Trophoblast cell (in vitro differentiated cells and primary cell): Measurements from ENCODE around the gene GNL1.
A peak's percentile ranks its signal among the peaks of the same experiment; 100 is the strongest.

Experiments used
- DNase-seq, 2 donors: peaks; one replicate each; pipeline ENCODE4 v3.0.0-alpha.2; 2016
- H2AFZ ChIP-seq: 2 replicates; pipeline ENCODE4 v1.6.1; 2013; ENCODE audit warnings: low read length, moderate library complexity, mild to moderate bottlenecking; ENCODE audit not compliant: insufficient read depth, poor library complexity
- H2AK5ac ChIP-seq: 2 replicates; pipeline ENCODE4 v1.6.1; 2013; ENCODE audit warnings: mild to moderate bottlenecking, low read length
- H2BK120ac ChIP-seq: 2 replicates; pipeline ENCODE4 v1.6.1; 2013; ENCODE audit warnings: low read length, mild to moderate bottlenecking, moderate library complexity; ENCODE audit not compliant: insufficient read depth, poor library complexity
- H2BK12ac ChIP-seq: 2 replicates; pipeline ENCODE4 v1.6.1; 2013; ENCODE audit warnings: mild to moderate bottlenecking, low read length, moderate library complexity
- H2BK5ac ChIP-seq: 2 replicates; pipeline ENCODE4 v1.6.1; 2013; ENCODE audit warnings: low read length, low read depth, moderate library complexity, mild to moderate bottlenecking; ENCODE audit not compliant: poor library complexity
- H3K14ac ChIP-seq: 2 replicates; pipeline ENCODE4 v1.6.1; 2013; ENCODE audit warnings: mild to moderate bottlenecking, low read length
- H3K18ac ChIP-seq: 2 replicates; pipeline ENCODE4 v1.6.1; 2013; ENCODE audit warnings: mild to moderate bottlenecking, low read length
- H3K23ac ChIP-seq: 2 replicates; pipeline ENCODE4 v1.6.1; 2013; ENCODE audit warnings: low read length
- H3K27ac ChIP-seq: 2 replicates; pipeline ENCODE4 v1.5.1; 2013; ENCODE audit warnings: low read depth, mild to moderate bottlenecking, inconsistent platforms, low read length, moderate library complexity
- H3K27me3 ChIP-seq: 2 replicates; pipeline ENCODE4 v1.6.1; 2013; ENCODE audit warnings: inconsistent platforms, mild to moderate bottlenecking, low read length, moderate library complexity; ENCODE audit not compliant: insufficient read depth
- H3K36me3 ChIP-seq, 2 experiments: 1 replicate in 1 of 2; 2 replicates in 1 of 2; pipeline ENCODE4 v1.6.1; 2013; ENCODE audit warnings: low read length in 2 of 2, mild to moderate bottlenecking in 2 of 2, moderate library complexity in 1 of 2; ENCODE audit not compliant: insufficient read depth in 2 of 2, control insufficient read depth in 1 of 2
- H3K4ac ChIP-seq: 2 replicates; pipeline ENCODE4 v1.6.1; 2013; ENCODE audit warnings: low read depth, mild to moderate bottlenecking, low read length, moderate library complexity
- H3K4me1 ChIP-seq, 2 experiments: 1 replicate in 1 of 2; 2 replicates in 1 of 2; pipeline ENCODE4 v1.6.1; 2013; ENCODE audit warnings: low read length in 2 of 2, mild to moderate bottlenecking in 2 of 2, moderate library complexity in 1 of 2; ENCODE audit not compliant: insufficient read depth in 2 of 2, control insufficient read depth in 1 of 2
- H3K4me2 ChIP-seq: 2 replicates; pipeline ENCODE4 v1.6.1; 2013; ENCODE audit warnings: inconsistent platforms, mild to moderate bottlenecking, low read length, moderate library complexity
- H3K4me3 ChIP-seq: 2 replicates; pipeline ENCODE4 v1.5.1; 2013; ENCODE audit warnings: mild to moderate bottlenecking, low read depth, low read length, inconsistent platforms
- H3K79me1 ChIP-seq: one replicate; pipeline ENCODE4 v1.6.1; 2013; ENCODE audit warnings: low read length
- H3K79me2 ChIP-seq: 2 replicates; pipeline ENCODE4 v1.6.1; 2013; ENCODE audit warnings: low read length, mild to moderate bottlenecking; ENCODE audit not compliant: control insufficient read depth, insufficient read depth, poor library complexity
- H3K9ac ChIP-seq: 2 replicates; pipeline ENCODE4 v1.6.1; 2013; ENCODE audit warnings: mild to moderate bottlenecking, low read length
- H3K9me3 ChIP-seq: 2 replicates; pipeline ENCODE4 v1.6.1; 2013; ENCODE audit warnings: low read depth, mild to moderate bottlenecking, control low read depth, inconsistent platforms, low read length; ENCODE audit not compliant: insufficient read depth
- H4K12ac ChIP-seq: 2 replicates; pipeline ENCODE4 v1.6.1; 2013; ENCODE audit warnings: low read depth, mild to moderate bottlenecking, low read length, moderate library complexity
- H4K8ac ChIP-seq: 2 replicates; pipeline ENCODE4 v1.6.1; 2013; ENCODE audit warnings: low read depth, mild to moderate bottlenecking, low read length, moderate library complexity
- H4K91ac ChIP-seq: one replicate; pipeline ENCODE4 v1.6.1; 2013; ENCODE audit warnings: low read depth, mild to moderate bottlenecking, low read length, moderate library complexity
- WGBS: extraction: QIAGEN DNeasy Blood & Tissue Kit; methylation state at CpG from one replicate; pipeline ENCODE4 v1.1.7; 2013; ENCODE audit warnings: missing lambda C conversion rate; ENCODE audit not compliant: insufficient read length, insufficient coverage; ENCODE audit errors: extremely low coverage; 5-methylcytosine and 5-hydroxymethylcytosine counted together

The GNL1 gene

DNA sequence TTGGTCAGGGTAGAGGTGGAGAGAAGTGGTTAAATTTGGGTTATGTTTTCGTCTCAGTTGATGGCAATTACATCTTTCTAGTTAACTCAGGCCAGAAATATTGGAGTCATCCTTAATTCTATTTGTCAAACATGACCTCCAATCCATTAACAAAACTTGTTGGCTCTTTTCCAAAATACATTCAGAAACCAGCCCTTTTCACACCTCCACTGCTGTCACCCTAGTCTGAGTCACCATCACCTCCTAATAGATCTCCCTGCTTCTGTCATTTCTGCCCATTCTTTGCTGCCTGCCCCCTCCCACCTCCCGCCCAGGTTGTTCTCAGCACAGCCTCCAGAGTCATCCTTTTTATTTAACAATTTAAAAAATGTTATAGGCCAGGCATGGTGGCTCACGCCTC is 12.0 kb upstream of the GNL1 start:
- H3K27me3 ChIP-seq = no peaks in the 10 kb centered on the region
- H3K4me3 ChIP-seq = no peak overlapping the region
- no peak overlapping the region for H2BK5ac ChIP-seq
- H2AK5ac ChIP-seq = no peak overlapping the region
- peaks cover 4% of the 10 kb centered on the region for H3K79me2 ChIP-seq
- no peak overlapping the region for H2BK12ac ChIP-seq
- no peak overlapping the region for H4K12ac ChIP-seq
- no peak overlapping the region for H3K18ac ChIP-seq
- no peak overlapping the region for H3K9ac ChIP-seq
- H2BK120ac ChIP-seq = no peak overlapping the region
- H3K4ac ChIP-seq = no peak overlapping the region
- H4K8ac ChIP-seq = no peak overlapping the region
- H3K9me3 ChIP-seq = no peaks in the 10 kb centered on the region
- no peak overlapping the region for H3K4me2 ChIP-seq
- peaks cover 9% of the 10 kb centered on the region for H3K79me1 ChIP-seq
- DNase-seq = no peak
- H3K14ac ChIP-seq = no peak overlapping the region
- H2AFZ ChIP-seq = no peak overlapping the region
- peaks cover 7 to 9% of the 10 kb centered on the region in 2 experiments for H3K4me1 ChIP-seq
- H3K36me3 ChIP-seq = peaks cover 0 to 1% of the 10 kb centered on the region in 2 experiments
- H3K27ac ChIP-seq = no peak overlapping the region
- H3K23ac ChIP-seq = no peak overlapping the region
- WGBS = no CpG with 5 or more reads among the region's 3 CpGs
- H4K91ac ChIP-seq = no peak overlapping the region

DNA sequence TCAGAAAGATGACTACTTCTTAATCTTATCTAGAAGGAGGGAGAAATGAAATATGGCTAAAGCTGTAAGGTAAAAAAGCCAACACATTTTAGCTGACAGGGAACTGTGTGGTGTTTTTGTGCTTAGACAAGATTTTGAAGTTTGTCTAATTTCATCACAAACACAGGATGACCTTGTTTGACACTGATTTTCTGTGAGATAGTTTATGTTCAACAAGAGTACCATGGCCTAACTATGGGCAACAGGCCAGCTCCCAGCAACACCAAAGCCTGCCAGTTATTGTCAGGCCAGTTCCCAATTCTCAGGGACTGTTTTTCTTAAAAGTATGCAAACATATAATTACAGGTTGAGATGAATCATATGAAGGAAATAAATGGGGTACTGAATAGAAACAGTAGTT is 9.5 kb upstream of the GNL1 start:
- no peak overlapping the region for H2BK120ac ChIP-seq

DNA sequence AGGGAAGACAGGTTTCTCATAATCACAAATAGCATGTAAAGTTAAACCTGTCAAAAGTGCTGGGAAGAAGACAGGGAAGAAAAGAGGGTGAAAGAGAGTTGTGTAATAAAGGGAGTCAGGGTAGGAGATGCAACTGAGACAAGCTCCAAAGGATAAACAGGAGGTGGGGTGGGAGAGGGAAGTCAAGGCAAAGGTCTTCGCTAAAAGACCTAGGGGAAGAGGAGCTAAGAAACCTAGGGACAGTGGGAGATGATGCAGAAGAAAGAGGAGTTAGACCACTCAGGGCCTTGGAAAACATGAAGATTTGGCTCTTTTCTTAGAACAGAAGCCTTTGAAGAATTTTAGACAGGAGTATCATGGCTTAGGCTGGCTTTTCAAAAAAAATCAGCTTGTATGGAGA is 7.8 kb upstream of the GNL1 start:
- Histone ChIP-seq H2BK12ac (no peak overlapping the region), H3K4me1 (no peaks in the 10 kb centered on the region), H4K91ac (no peak overlapping the region), H3K27ac (no peak overlapping the region), H3K4me3 (no peak overlapping the region), H3K27me3 (no peaks in the 10 kb centered on the region), H4K8ac (no peak overlapping the region), H3K14ac (no peak overlapping the region), H3K4ac (no peak overlapping the region), H3K4me2 (no peak overlapping the region), H3K18ac (no peak overlapping the region), H2BK120ac (no peak overlapping the region), H4K12ac (no peak overlapping the region), H3K9me3 (no peaks in the 10 kb centered on the region), H3K9ac (no peak overlapping the region), H2BK5ac (no peak overlapping the region), H3K79me2 (no peaks in the 10 kb centered on the region), H2AK5ac (no peak overlapping the region), H3K36me3 (peaks cover 9 to 16% of the 10 kb centered on the region in 2 experiments), H2AFZ (no peak overlapping the region), H3K23ac (no peak overlapping the region), H3K79me1 (no peaks in the 10 kb centered on the region)
- DNase-seq = no peak
- no CpG with 5 or more reads among the region's 1 CpG for WGBS

More for the DNA sequence above, 9.5 kb upstream of the GNL1 start:
- no peak overlapping the region for H4K12ac ChIP-seq
- no peak overlapping the region for H3K18ac ChIP-seq
- H3K4me2 ChIP-seq = no peak overlapping the region
- no peak for DNase-seq
- H3K9ac ChIP-seq = no peak overlapping the region
- H3K4me1 ChIP-seq = peaks cover 0 to 2% of the 10 kb centered on the region in 2 experiments
- no peak overlapping the region for H3K4ac ChIP-seq
- no peaks in the 10 kb centered on the region for H3K27me3 ChIP-seq
- H2BK5ac ChIP-seq = no peak overlapping the region
- no peak overlapping the region for H3K14ac ChIP-seq
- H2AK5ac ChIP-seq = no peak overlapping the region
- H2BK12ac ChIP-seq = no peak overlapping the region
- H3K4me3 ChIP-seq = no peak overlapping the region
- no peak overlapping the region for H4K8ac ChIP-seq
- H3K36me3 ChIP-seq = peaks cover 9 to 16% of the 10 kb centered on the region in 2 experiments
- no peak overlapping the region for H4K91ac ChIP-seq
- peaks cover 2% of the 10 kb centered on the region for H3K79me1 ChIP-seq
- H3K27ac ChIP-seq = no peak overlapping the region
- H3K23ac ChIP-seq = no peak overlapping the region
- no peaks in the 10 kb centered on the region for H3K9me3 ChIP-seq
- H3K79me2 ChIP-seq = peaks cover 2% of the 10 kb centered on the region
- no peak overlapping the region for H2AFZ ChIP-seq

DNA sequence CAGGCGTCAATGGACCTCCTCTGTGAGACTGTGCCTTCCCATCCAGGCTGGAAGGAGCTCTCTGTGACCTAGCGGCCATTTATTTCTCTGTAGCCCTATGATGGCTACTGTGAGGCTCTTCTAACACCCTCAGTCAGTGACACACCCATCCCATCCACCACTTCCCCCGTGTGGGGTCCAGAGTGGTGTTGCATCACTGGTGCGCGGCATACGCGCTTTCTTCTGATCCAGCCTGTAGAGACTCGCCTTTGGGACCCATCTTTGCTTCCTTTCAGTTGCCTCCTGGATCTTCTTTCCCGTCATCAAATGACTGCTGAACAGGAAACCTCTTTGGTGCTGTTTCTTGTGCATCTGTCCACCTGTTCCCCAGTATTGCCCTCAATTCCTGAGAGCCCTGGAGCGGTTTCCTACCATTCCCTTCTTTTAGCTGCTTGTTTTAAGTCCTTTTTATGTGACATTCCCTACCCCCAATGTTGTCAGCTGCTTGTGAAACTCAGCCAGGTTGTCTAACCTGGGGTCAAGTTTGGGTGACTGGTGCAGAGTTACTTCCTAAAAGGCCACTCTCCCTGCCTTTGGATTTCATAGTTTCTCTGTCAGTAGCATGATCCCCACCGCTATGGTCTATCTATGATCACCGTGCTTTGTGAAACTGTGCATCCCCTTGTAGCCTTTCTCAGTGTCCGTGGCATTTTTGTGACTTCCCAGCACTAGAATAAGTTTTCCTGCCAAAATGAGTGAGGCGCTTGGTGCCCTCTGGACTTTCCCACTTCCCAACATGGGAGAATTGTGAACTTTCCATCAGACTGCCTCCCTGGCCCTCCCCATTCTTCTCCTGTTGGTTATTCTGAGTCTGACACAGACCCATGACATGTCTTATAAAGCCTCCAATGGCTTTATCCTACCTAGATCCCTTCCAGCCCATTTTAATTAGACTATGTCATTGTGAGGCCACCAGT is 6.5 kb upstream of the GNL1 start:
- Histone ChIP-seq H2BK120ac (no peak overlapping the region), H3K9me3 (no peaks in the 10 kb centered on the region), H3K4ac (no peak overlapping the region), H4K12ac (no peak overlapping the region), H4K91ac (no peak overlapping the region), H3K79me2 (no peaks in the 10 kb centered on the region), H2BK5ac (no peak overlapping the region), H3K27me3 (no peaks in the 10 kb centered on the region), H3K36me3 (peaks cover 9 to 16% of the 10 kb centered on the region in 2 experiments), H3K14ac (no peak overlapping the region), H3K27ac (no peak overlapping the region), H3K4me2 (no peak overlapping the region), H2BK12ac (no peak overlapping the region), H3K4me1 (peaks cover 0 to 2% of the 10 kb centered on the region in 2 experiments), H3K23ac (no peak overlapping the region), H2AK5ac (no peak overlapping the region), H3K18ac (no peak overlapping the region), H3K9ac (peak overlapping the region; percentile 61), H4K8ac (no peak overlapping the region), H3K4me3 (no peak overlapping the region), H2AFZ (no peak overlapping the region), H3K79me1 (no peaks in the 10 kb centered on the region)
- DNase-seq = no peak
- WGBS = no CpG with 5 or more reads among the region's 14 CpGs
